ENCODE results near the gene IGF2BP3. TPM values are rescaled to one million over a fixed set of nuclear protein-coding genes. Genes with fewer than 3 reads are reported as not detected.

The IGF2BP3 gene
- total RNA-seq, 4 donors from 2014 or later: 45.8 TPM; not detected in 3

GRCh38 chr7:23293500-23294073 lies 176.7 kb downstream of the IGF2BP3 start:
- no peak for TF ChIP-seq POLR2A (IDR thresholded peaks at IDR 0.05)
- TF ChIP-seq, protein P1, sequence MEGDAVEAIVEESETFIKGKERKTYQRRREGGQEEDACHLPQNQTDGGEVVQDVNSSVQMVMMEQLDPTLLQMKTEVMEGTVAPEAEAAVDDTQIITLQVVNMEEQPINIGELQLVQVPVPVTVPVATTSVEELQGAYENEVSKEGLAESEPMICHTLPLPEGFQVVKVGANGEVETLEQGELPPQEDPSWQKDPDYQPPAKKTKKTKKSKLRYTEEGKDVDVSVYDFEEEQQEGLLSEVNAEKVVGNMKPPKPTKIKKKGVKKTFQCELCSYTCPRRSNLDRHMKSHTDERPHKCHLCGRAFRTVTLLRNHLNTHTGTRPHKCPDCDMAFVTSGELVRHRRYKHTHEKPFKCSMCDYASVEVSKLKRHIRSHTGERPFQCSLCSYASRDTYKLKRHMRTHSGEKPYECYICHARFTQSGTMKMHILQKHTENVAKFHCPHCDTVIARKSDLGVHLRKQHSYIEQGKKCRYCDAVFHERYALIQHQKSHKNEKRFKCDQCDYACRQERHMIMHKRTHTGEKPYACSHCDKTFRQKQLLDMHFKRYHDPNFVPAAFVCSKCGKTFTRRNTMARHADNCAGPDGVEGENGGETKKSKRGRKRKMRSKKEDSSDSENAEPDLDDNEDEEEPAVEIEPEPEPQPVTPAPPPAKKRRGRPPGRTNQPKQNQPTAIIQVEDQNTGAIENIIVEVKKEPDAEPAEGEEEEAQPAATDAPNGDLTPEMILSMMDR (IDR thresholded peaks at IDR 0.05): no peak
- intact Hi-C loops (cut with DNase I; ENCODE audit: low total_unique reads): no loop called here
- no peak for DNase-seq
- no peak overlapping the region for H3K4me3 ChIP-seq
- H3K27ac ChIP-seq: no peak overlapping the region
- H3K4me1 ChIP-seq: no peaks in the 10 kb centered on the region
- H3K27me3 ChIP-seq: no peaks in the 10 kb centered on the region
- H3K9me3 ChIP-seq: no peaks in the 10 kb centered on the region
- no peaks in the 10 kb centered on the region for H3K36me3 ChIP-seq

- TF ChIP-seq POLR2A (IDR thresholded peaks at IDR 0.05): no peak
- TF ChIP-seq, protein P1 (IDR thresholded peaks at IDR 0.05): no peak
- Histone ChIP-seq H3K27ac (no peak overlapping the region), H3K4me3 (no peak overlapping the region), H3K27me3 (no peaks in the 10 kb centered on the region), H3K4me1 (no peaks in the 10 kb centered on the region), H3K9me3 (no peaks in the 10 kb centered on the region), H3K36me3 (no peaks in the 10 kb centered on the region)
- intact Hi-C loops (cut with DNase I; ENCODE audit: low total_unique reads): no loop called here
- no peak for DNase-seq
These were observed 177.7 kb downstream of the IGF2BP3 start for GRCh38 chr7:23292623-23293022.

DNA sequence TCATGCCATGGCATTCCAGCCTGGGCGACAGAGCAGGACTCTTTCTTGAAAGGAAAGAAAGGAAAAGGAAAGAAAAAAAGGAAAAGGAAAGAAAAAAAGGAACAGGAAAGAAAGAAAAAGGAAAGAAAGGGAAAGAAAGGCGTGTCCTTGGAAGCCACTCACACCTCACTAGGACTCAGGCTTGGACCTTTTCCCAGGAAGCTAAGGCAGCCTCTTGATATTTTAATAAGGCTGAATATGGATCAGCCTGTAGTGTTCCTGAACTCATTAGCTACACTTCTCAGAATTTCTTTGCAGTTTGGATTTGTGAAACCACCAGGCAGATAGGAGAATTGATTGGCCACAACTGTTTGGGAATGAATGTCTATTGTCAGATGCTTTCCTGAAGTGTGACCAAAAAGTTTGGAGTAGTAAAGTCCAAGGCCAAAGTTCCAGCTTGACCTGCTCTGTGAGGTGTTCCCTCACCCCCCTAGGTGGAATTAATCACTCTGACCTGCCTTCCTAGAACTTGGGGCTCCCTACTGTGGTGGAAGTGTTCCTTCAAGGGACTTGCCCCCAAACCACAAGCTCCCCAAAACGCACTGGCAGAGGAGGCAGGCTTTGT lies 178.2 kb downstream of the IGF2BP3 start:
- H3K36me3 ChIP-seq: no peaks in the 10 kb centered on the region
- DNase-seq: no peak
- no peaks in the 10 kb centered on the region for H3K27me3 ChIP-seq
- no peak overlapping the region for H3K4me3 ChIP-seq
- no peak overlapping the region for H3K27ac ChIP-seq
- H3K4me1 ChIP-seq: no peaks in the 10 kb centered on the region
- H3K9me3 ChIP-seq: no peaks in the 10 kb centered on the region
- intact Hi-C loops (cut with DNase I; ENCODE audit: low total_unique reads): no loop called here
- no peak for TF ChIP-seq POLR2A (IDR thresholded peaks at IDR 0.05)
- TF ChIP-seq, protein P1 (IDR thresholded peaks at IDR 0.05): no peak

DNA sequence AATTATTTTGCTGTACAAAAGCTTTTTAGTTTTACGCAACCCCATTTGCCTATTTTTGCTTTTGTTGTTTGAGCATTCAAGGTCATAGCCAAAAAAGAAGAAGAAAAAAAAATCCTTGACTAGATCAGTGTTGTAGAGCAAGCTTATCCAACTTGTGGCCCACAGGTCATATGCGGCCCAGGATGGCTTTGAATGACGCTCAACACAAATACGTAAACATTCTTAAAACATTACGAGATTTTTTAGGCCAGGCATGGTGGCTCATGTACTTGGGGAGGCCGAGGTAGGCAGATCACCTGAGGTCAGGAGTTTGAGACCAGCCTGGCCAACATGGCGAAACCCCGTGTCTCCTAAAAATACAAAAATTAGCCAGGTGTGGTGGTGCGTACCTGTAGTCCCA lies 179.3 kb downstream of the IGF2BP3 start:
- Histone ChIP-seq H3K27me3 (no peaks in the 10 kb centered on the region), H3K4me1 (no peaks in the 10 kb centered on the region), H3K36me3 (no peaks in the 10 kb centered on the region), H3K4me3 (no peak overlapping the region), H3K27ac (no peak overlapping the region), H3K9me3 (no peaks in the 10 kb centered on the region)
- TF ChIP-seq POLR2A (IDR thresholded peaks at IDR 0.05): no peak
- TF ChIP-seq, protein P1 (IDR thresholded peaks at IDR 0.05): no peak
- intact Hi-C loops (cut with DNase I; ENCODE audit: low total_unique reads): no loop called here
- no peak for DNase-seq

DNA sequence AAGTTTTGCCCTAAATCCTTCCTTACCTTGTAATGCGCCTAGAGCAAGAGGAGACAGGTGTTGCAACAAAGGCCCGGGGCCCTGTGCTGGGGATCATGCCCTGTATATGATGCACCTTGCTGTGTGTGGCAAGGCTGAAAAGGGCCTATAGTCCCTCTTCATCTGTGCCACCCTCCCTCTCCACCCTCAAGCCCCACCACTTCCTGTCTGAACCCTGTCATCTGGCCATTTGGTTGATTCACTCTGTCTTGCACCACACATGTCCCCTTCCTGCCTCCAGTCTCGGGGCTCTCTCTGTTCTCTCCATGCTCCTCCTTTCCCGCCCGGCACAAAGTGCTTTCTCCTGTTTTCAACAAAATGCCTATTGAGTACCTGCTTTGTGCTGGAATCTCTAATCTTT lies 182.7 kb downstream of the IGF2BP3 start:
- intact Hi-C loops (cut with DNase I; ENCODE audit: low total_unique reads): no loop called here
- no peaks in the 10 kb centered on the region for H3K27me3 ChIP-seq
- TF ChIP-seq, protein P1 (IDR thresholded peaks at IDR 0.05): no peak
- TF ChIP-seq POLR2A (IDR thresholded peaks at IDR 0.05): no peak

More for the DNA sequence above, 182.7 kb downstream of the IGF2BP3 start:
- Histone ChIP-seq H3K27ac (no peak overlapping the region), H3K4me3 (no peak overlapping the region), H3K36me3 (no peaks in the 10 kb centered on the region), H3K9me3 (no peaks in the 10 kb centered on the region), H3K4me1 (no peaks in the 10 kb centered on the region)
- DNase-seq: no peak
